Skeletal muscle satellite cell (primary cell): Measurements from ENCODE around the gene ETF1.

ENCODE experiments used
- H3K27me3 ChIP-seq: 2 replicates; pipeline ENCODE4 v1.7.0; 2013; ENCODE audit warnings: low read length; ENCODE audit not compliant: control insufficient read depth, insufficient read depth
- H3K36me3 ChIP-seq: 2 replicates; pipeline ENCODE4 v1.7.0; 2013; ENCODE audit warnings: mild to moderate bottlenecking, control low read depth, low read length; ENCODE audit not compliant: insufficient read depth
- H3K4me1 ChIP-seq: 2 replicates; pipeline ENCODE4 v1.7.0; 2013; ENCODE audit warnings: low read length; ENCODE audit not compliant: control insufficient read depth, insufficient read depth
- H3K4me2 ChIP-seq: 2 replicates; pipeline ENCODE4 v1.7.0; 2013; ENCODE audit warnings: mild to moderate bottlenecking, low read length
- H3K4me3 ChIP-seq: 2 replicates; pipeline ENCODE4 v1.7.0; 2013; ENCODE audit warnings: low read length
- H3K9ac ChIP-seq: 2 replicates; pipeline ENCODE4 v1.7.0; 2013; ENCODE audit warnings: mild to moderate bottlenecking, low read depth, low read length, moderate library complexity
- H3K9me3 ChIP-seq: replicated peaks from 2 replicates; pipeline ENCODE4 v1.7.0; 2013; ENCODE audit warnings: mild to moderate bottlenecking, control low read depth, low read length

ETF1 gene

GRCh38 chr5:138541511-138542179 lies 1.4 kb downstream of the ETF1 start:
- Histone ChIP-seq H3K4me1 (peaks cover 36% of the 10 kb centered on the region), H3K4me3 (peak overlapping the region; percentile 84), H3K9ac (peak overlapping the region; percentile 100), H3K27me3 (no peaks in the 10 kb centered on the region), H3K36me3 (peaks cover 30% of the 10 kb centered on the region), H3K9me3 (no peaks in the 10 kb centered on the region), H3K4me2 (peak overlapping the region; percentile 99)

- H3K9me3 ChIP-seq = no peaks in the 10 kb centered on the region
- peaks cover 30% of the 10 kb centered on the region for H3K36me3 ChIP-seq
- H3K4me3 ChIP-seq = no peak overlapping the region
- H3K4me1 ChIP-seq = peaks cover 22% of the 10 kb centered on the region
- peak overlapping the region; percentile 99 for H3K4me2 ChIP-seq
- no peaks in the 10 kb centered on the region for H3K27me3 ChIP-seq
- no peak overlapping the region for H3K9ac ChIP-seq
Observed at GRCh38 chr5:138539791-138540190, 3.2 kb downstream of the ETF1 start.

GRCh38 chr5:138538943-138539627 lies 4.0 kb downstream of the ETF1 start:
- H3K4me1 ChIP-seq = peaks cover 17% of the 10 kb centered on the region
- no peaks in the 10 kb centered on the region for H3K9me3 ChIP-seq
- peaks cover 34% of the 10 kb centered on the region for H3K36me3 ChIP-seq
- no peak overlapping the region for H3K9ac ChIP-seq
- H3K4me3 ChIP-seq = no peak overlapping the region
- H3K4me2 ChIP-seq = peak overlapping the region; percentile 6
- H3K27me3 ChIP-seq = no peaks in the 10 kb centered on the region

GRCh38 chr5:138536665-138537315 lies 6.2 kb downstream of the ETF1 start:
- Histone ChIP-seq H3K9ac (no peak overlapping the region), H3K27me3 (no peaks in the 10 kb centered on the region), H3K36me3 (peaks cover 32% of the 10 kb centered on the region), H3K9me3 (no peaks in the 10 kb centered on the region), H3K4me3 (no peak overlapping the region), H3K4me1 (peaks cover 17% of the 10 kb centered on the region), H3K4me2 (no peak overlapping the region)

GRCh38 chr5:138536215-138536614 lies 6.8 kb downstream of the ETF1 start:
- H3K4me2 ChIP-seq = no peak overlapping the region
- peaks cover 11% of the 10 kb centered on the region for H3K4me1 ChIP-seq
- no peaks in the 10 kb centered on the region for H3K9me3 ChIP-seq
- H3K9ac ChIP-seq = no peak overlapping the region
- no peaks in the 10 kb centered on the region for H3K27me3 ChIP-seq
- H3K4me3 ChIP-seq = no peak overlapping the region
- H3K36me3 ChIP-seq = peaks cover 31% of the 10 kb centered on the region

GRCh38 chr5:138533973-138534941 lies 8.8 kb downstream of the ETF1 start:
- Histone ChIP-seq H3K4me3 (no peak overlapping the region), H3K27me3 (no peaks in the 10 kb centered on the region), H3K4me2 (no peak overlapping the region), H3K9ac (no peak overlapping the region), H3K36me3 (peaks cover 18% of the 10 kb centered on the region), H3K4me1 (no peaks in the 10 kb centered on the region), H3K9me3 (no peaks in the 10 kb centered on the region)

- Histone ChIP-seq H3K36me3 (peaks cover 28% of the 10 kb centered on the region), H3K4me3 (no peak overlapping the region), H3K27me3 (no peaks in the 10 kb centered on the region), H3K9ac (no peak overlapping the region), H3K4me1 (peaks cover 11% of the 10 kb centered on the region), H3K9me3 (no peaks in the 10 kb centered on the region), H3K4me2 (no peak overlapping the region)
Observed at GRCh38 chr5:138529812-138530211, 13.2 kb downstream of the ETF1 start.

- Histone ChIP-seq H3K9me3 (no peaks in the 10 kb centered on the region), H3K9ac (no peak overlapping the region), H3K36me3 (peaks cover 24% of the 10 kb centered on the region), H3K4me2 (no peak overlapping the region), H3K4me1 (peaks cover 11% of the 10 kb centered on the region), H3K4me3 (no peak overlapping the region), H3K27me3 (no peaks in the 10 kb centered on the region)
Observed at GRCh38 chr5:138528744-138529469, 14.1 kb downstream of the ETF1 start.

GRCh38 chr5:138528208-138528607 lies 14.8 kb downstream of the ETF1 start:
- Histone ChIP-seq H3K36me3 (peaks cover 24% of the 10 kb centered on the region), H3K27me3 (no peaks in the 10 kb centered on the region), H3K9me3 (no peaks in the 10 kb centered on the region), H3K9ac (no peak overlapping the region), H3K4me1 (peaks cover 11% of the 10 kb centered on the region), H3K4me2 (no peak overlapping the region), H3K4me3 (no peak overlapping the region)

- H3K4me3 ChIP-seq = no peak overlapping the region
- no peaks in the 10 kb centered on the region for H3K9me3 ChIP-seq
- peaks cover 11% of the 10 kb centered on the region for H3K4me1 ChIP-seq
- H3K4me2 ChIP-seq = no peak overlapping the region
- no peaks in the 10 kb centered on the region for H3K27me3 ChIP-seq
- H3K36me3 ChIP-seq = peaks cover 20% of the 10 kb centered on the region
- H3K9ac ChIP-seq = no peak overlapping the region
Observed at GRCh38 chr5:138527170-138527569, 15.9 kb downstream of the ETF1 start.
